Measurements from ENCODE around the gene OTUD7B.

Gene OTUD7B

GRCh38 chr1:149925345-149925744, 85.2 kb downstream of the OTUD7B start:
- FAIRE-seq (no peak), DNase-seq (ENCODE audit: insufficient read length, low spot score) (no peak)
- TF ChIP-seq CTCF (IDR thresholded peaks at IDR 0.05; ENCODE audit: insufficient read depth, missing control alignments) = no peak

- FAIRE-seq (no peak), DNase-seq (ENCODE audit: insufficient read length, low spot score) (no peak)
- no peak for TF ChIP-seq CTCF (IDR thresholded peaks at IDR 0.05; ENCODE audit: insufficient read depth, missing control alignments)
These were observed 86.9 kb downstream of the OTUD7B start for GRCh38 chr1:149923626-149924025.

GRCh38 chr1:149917571-149918144, 92.9 kb downstream of the OTUD7B start, which contains the start of gene SV2A:
SV2A (minus strand) TSS chr1:149917844; CDS start chr1:149913840, 4,004 bp downstream.
- no peak for FAIRE-seq
- no peak for TF ChIP-seq CTCF (IDR thresholded peaks at IDR 0.05; ENCODE audit: insufficient read depth, missing control alignments)
- DNase-seq (ENCODE audit: insufficient read length, low spot score) = peak; percentile 87

- no peak for DNase-seq (ENCODE audit: insufficient read length, low spot score)
- no peak for TF ChIP-seq CTCF (IDR thresholded peaks at IDR 0.05; ENCODE audit: insufficient read depth, missing control alignments)
- no peak for FAIRE-seq
These were observed 93.7 kb downstream of the OTUD7B start for GRCh38 chr1:149916898-149917252.

GRCh38 chr1:149916193-149916897, 94.2 kb downstream of the OTUD7B start:
- TF ChIP-seq CTCF (IDR thresholded peaks at IDR 0.05; ENCODE audit: insufficient read depth, missing control alignments) = no peak
- FAIRE-seq (no peak), DNase-seq (ENCODE audit: insufficient read length, low spot score) (no peak)

DNA sequence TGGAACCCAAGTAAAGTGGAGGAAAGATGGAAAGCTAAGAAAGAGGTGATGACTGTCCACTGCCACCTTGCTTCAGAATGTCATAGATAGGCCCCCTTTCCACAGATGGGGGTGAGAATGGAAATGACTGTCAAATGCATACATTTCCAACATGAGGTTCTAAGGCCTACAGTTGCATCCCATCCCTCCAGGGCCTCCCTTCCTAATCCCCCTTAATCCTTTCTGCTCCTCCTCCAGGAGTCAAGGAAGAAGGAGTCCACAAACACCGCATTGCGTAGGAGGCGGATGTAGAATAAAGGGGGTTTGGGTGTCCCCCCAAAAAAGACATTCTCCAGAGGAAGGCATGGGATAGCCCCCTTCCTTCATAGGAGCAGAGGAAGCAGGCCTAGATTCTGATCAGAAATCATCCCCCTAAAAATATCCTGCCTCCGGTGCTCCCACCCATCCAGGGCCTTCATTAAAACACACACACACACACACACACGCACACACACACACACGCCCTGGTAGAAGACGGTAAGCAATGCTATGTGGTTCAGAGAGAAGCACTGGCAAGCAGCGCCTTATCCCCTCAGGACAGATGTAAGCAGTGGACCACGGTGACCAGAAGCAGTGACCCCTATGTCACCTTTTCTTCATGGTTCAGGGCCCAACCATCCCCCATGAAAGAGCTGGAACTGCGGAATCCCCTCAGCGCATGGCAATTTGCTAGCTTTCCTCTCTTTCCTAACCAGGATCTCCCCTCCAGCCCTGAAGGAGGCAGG, 94.9 kb downstream of the OTUD7B start:
- TF ChIP-seq CTCF (IDR thresholded peaks at IDR 0.05; ENCODE audit: insufficient read depth, missing control alignments) = no peak
- DNase-seq (ENCODE audit: insufficient read length, low spot score) (peak; percentile 65), FAIRE-seq (peak; percentile 75)
